ENCODE results near the gene KIF3A.

- TF ChIP-seq CTCF (conservative IDR thresholded peaks at IDR 0.05; ENCODE audit: low read depth in 2 of 2) (no peak), POLR2AphosphoS5 (IDR thresholded peaks at IDR 0.05; ENCODE audit: low read depth) (no peak), JUNB (IDR thresholded peaks at IDR 0.05; ENCODE audit: unreplicated experiment) (no peak), EZH2phosphoT487 (IDR thresholded peaks at IDR 0.05; ENCODE audit: unreplicated experiment) (no peak), EZH2 (IDR thresholded peaks at IDR 0.05; ENCODE audit: low read depth, unreplicated experiment) (no peak), REST (IDR thresholded peaks at IDR 0.05; ENCODE audit: unreplicated experiment) (no peak), ETS1 (IDR thresholded peaks at IDR 0.05) (no peak), STAT1 (IDR thresholded peaks at IDR 0.05; ENCODE audit: unreplicated experiment) (no peak), NANOG (IDR thresholded peaks at IDR 0.05; ENCODE audit: borderline replicate concordance) (no peak), ZNF331 (CRISPR knock-in tag; IDR thresholded peaks at IDR 0.05; ENCODE audit: low read depth) (no peak), ZNF114 (CRISPR knock-in tag; IDR thresholded peaks at IDR 0.05) (no peak)
Measured at GRCh38 chr5:132665574-132666080, 71.7 kb downstream of the KIF3A start.
